ENCODE measurements around the gene COX10.

The COX10 gene

GRCh38 chr17:14052886-14053615, 16.3 kb upstream of the COX10 start:
- H3K36me3 ChIP-seq (ENCODE audit: insufficient read depth, low read length), result no peaks in the 10 kb centered on the region
- H3K9me3 ChIP-seq (ENCODE audit: control insufficient read depth, insufficient read depth, low read length), result 0 out of 2 replicates have a peak, but pooled peaks cover 3% of the 10 kb centered on the region
- H3K4me1 ChIP-seq (ENCODE audit: insufficient read depth, low read length), result no peaks in the 10 kb centered on the region
- no peak overlapping the region for H3K9ac ChIP-seq (ENCODE audit: low read depth, low read length)

GRCh38 chr17:14057591-14057990, 11.7 kb upstream of the COX10 start:
- Histone ChIP-seq H3K9ac (ENCODE audit: low read depth, low read length) (no peak overlapping the region), H3K9me3 (ENCODE audit: control insufficient read depth, insufficient read depth, low read length) (0 out of 2 replicates have a peak, but pooled peaks cover 3% of the 10 kb centered on the region), H3K36me3 (ENCODE audit: insufficient read depth, low read length) (no peaks in the 10 kb centered on the region; the same call in 1 of the 2 replicates), H3K4me1 (ENCODE audit: insufficient read depth, low read length) (no peaks in the 10 kb centered on the region)

- Histone ChIP-seq H3K9ac (ENCODE audit: low read depth, low read length) (no peak overlapping the region), H3K9me3 (ENCODE audit: control insufficient read depth, insufficient read depth, low read length) (0 out of 2 replicates have a peak, but pooled peaks cover 3% of the 10 kb centered on the region), H3K4me1 (ENCODE audit: insufficient read depth, low read length) (no peaks in the 10 kb centered on the region), H3K36me3 (ENCODE audit: insufficient read depth, low read length) (no peaks in the 10 kb centered on the region; the same call in 1 of the 2 replicates)
These were observed 11.3 kb upstream of the COX10 start for GRCh38 chr17:14058051-14058450.

GRCh38 chr17:14060706-14061105, 8.6 kb upstream of the COX10 start:
- Histone ChIP-seq H3K9ac (ENCODE audit: low read depth, low read length) (no peak overlapping the region), H3K36me3 (ENCODE audit: insufficient read depth, low read length) (no peaks in the 10 kb centered on the region; the same call in 1 of the 2 replicates), H3K9me3 (ENCODE audit: control insufficient read depth, insufficient read depth, low read length) (0 out of 2 replicates have a peak, but pooled peaks cover 3% of the 10 kb centered on the region), H3K4me1 (ENCODE audit: insufficient read depth, low read length) (no peaks in the 10 kb centered on the region)

- Histone ChIP-seq H3K4me1 (ENCODE audit: insufficient read depth, low read length) (no peaks in the 10 kb centered on the region), H3K9ac (ENCODE audit: low read depth, low read length) (no peak overlapping the region), H3K9me3 (ENCODE audit: control insufficient read depth, insufficient read depth, low read length) (no peaks in the 10 kb centered on the region), H3K36me3 (ENCODE audit: insufficient read depth, low read length) (no peaks in the 10 kb centered on the region; the same call in 1 of the 2 replicates)
These were observed 7.4 kb upstream of the COX10 start for GRCh38 chr17:14061666-14062560.

GRCh38 chr17:14067347-14067746, 2.0 kb upstream of the COX10 start:
- 0 out of 2 replicates have a peak, but pooled peaks cover 4% of the 10 kb centered on the region for H3K4me1 ChIP-seq (ENCODE audit: insufficient read depth, low read length)
- H3K9ac ChIP-seq (ENCODE audit: low read depth, low read length), result no peak overlapping the region
- H3K36me3 ChIP-seq (ENCODE audit: insufficient read depth, low read length), result no peaks in the 10 kb centered on the region
- H3K9me3 ChIP-seq (ENCODE audit: control insufficient read depth, insufficient read depth, low read length), result no peaks in the 10 kb centered on the region

GRCh38 chr17:14068542-14069250, 608 bp upstream of the COX10 start:
- Histone ChIP-seq H3K36me3 (ENCODE audit: insufficient read depth, low read length) (no peaks in the 10 kb centered on the region), H3K9me3 (ENCODE audit: control insufficient read depth, insufficient read depth, low read length) (no peaks in the 10 kb centered on the region), H3K4me1 (ENCODE audit: insufficient read depth, low read length) (0 out of 2 replicates have a peak, but pooled peaks cover 4% of the 10 kb centered on the region), H3K9ac (ENCODE audit: low read depth, low read length) (peak overlapping the region; percentile 91; the same call in 1 of the 2 replicates)

- Histone ChIP-seq H3K9me3 (ENCODE audit: control insufficient read depth, insufficient read depth, low read length) (no peaks in the 10 kb centered on the region), H3K36me3 (ENCODE audit: insufficient read depth, low read length) (no peaks in the 10 kb centered on the region), H3K4me1 (ENCODE audit: insufficient read depth, low read length) (0 out of 2 replicates have a peak, but pooled peaks cover 4% of the 10 kb centered on the region), H3K9ac (ENCODE audit: low read depth, low read length) (peak overlapping the region; percentile 91)
These were observed 1.2 kb downstream of the COX10 start for GRCh38 chr17:14070344-14070984.

- Histone ChIP-seq H3K4me1 (ENCODE audit: insufficient read depth, low read length) (0 out of 2 replicates have a peak, but pooled peaks cover 4% of the 10 kb centered on the region), H3K36me3 (ENCODE audit: insufficient read depth, low read length) (peaks cover 3% of the 10 kb centered on the region; the same call in 1 of the 2 replicates), H3K9ac (ENCODE audit: low read depth, low read length) (no peak overlapping the region), H3K9me3 (ENCODE audit: control insufficient read depth, insufficient read depth, low read length) (no peaks in the 10 kb centered on the region)
These were observed 3.6 kb downstream of the COX10 start for GRCh38 chr17:14072881-14073280.

GRCh38 chr17:14078027-14078426, 8.7 kb downstream of the COX10 start:
- Histone ChIP-seq H3K36me3 (ENCODE audit: insufficient read depth, low read length) (peaks cover 3% of the 10 kb centered on the region; the same call in 1 of the 2 replicates), H3K9ac (ENCODE audit: low read depth, low read length) (no peak overlapping the region), H3K9me3 (ENCODE audit: control insufficient read depth, insufficient read depth, low read length) (no peaks in the 10 kb centered on the region)

GRCh38 chr17:14080847-14081251, 11.5 kb downstream of the COX10 start:
- no peaks in the 10 kb centered on the region for H3K9me3 ChIP-seq (ENCODE audit: control insufficient read depth, insufficient read depth, low read length)
- no peak overlapping the region for H3K9ac ChIP-seq (ENCODE audit: low read depth, low read length)
- H3K4me1 ChIP-seq (ENCODE audit: insufficient read depth, low read length), result no peaks in the 10 kb centered on the region
- H3K36me3 ChIP-seq (ENCODE audit: insufficient read depth, low read length), result peaks cover 3% of the 10 kb centered on the region; the same call in 1 of the 2 replicates

More at GRCh38 chr17:14078027-14078426, 8.7 kb downstream of the COX10 start:
- H3K4me1 ChIP-seq (ENCODE audit: insufficient read depth, low read length), result no peaks in the 10 kb centered on the region

GRCh38 chr17:14082848-14083247, 13.5 kb downstream of the COX10 start:
- Histone ChIP-seq H3K9ac (ENCODE audit: low read depth, low read length) (no peak overlapping the region), H3K9me3 (ENCODE audit: control insufficient read depth, insufficient read depth, low read length) (no peaks in the 10 kb centered on the region), H3K4me1 (ENCODE audit: insufficient read depth, low read length) (no peaks in the 10 kb centered on the region), H3K36me3 (ENCODE audit: insufficient read depth, low read length) (no peaks in the 10 kb centered on the region)

- Histone ChIP-seq H3K9me3 (ENCODE audit: control insufficient read depth, insufficient read depth, low read length) (no peaks in the 10 kb centered on the region), H3K9ac (ENCODE audit: low read depth, low read length) (no peak overlapping the region), H3K4me1 (ENCODE audit: insufficient read depth, low read length) (peaks cover 12% of the 10 kb centered on the region; the same call in 1 of the 2 replicates), H3K36me3 (ENCODE audit: insufficient read depth, low read length) (no peaks in the 10 kb centered on the region; the same call in 1 of the 2 replicates)
These were observed 15.7 kb downstream of the COX10 start for GRCh38 chr17:14084955-14085354.
